Measurements from ENCODE around the gene TDRD3. TPM values are rescaled to one million over a fixed set of nuclear protein-coding genes. Genes with fewer than 3 reads are reported as not detected.

Gene TDRD3
- polyA plus RNA-seq, 1 donor, result 44.6 TPM

Other genes starting within 250 kb of the TDRD3 start
- gene DIAPH3, start 233.3 kb upstream of the TDRD3 start, polyA plus RNA-seq (ENCODE audit: insufficient read length), result 16.9 TPM